Measurements from ENCODE around the gene MGAT4A. TPM values are rescaled to one million over a fixed set of nuclear protein-coding genes. Genes with fewer than 3 reads are reported as not detected.
"Not testable (repeated sequence)": the region's sequence is repeated elsewhere in the genome, so short reads cannot be mapped to it uniquely, and the experiment has no call there.

Gene MGAT4A
- total RNA-seq, 1 experiment from 2014 or later = 3.1 TPM

DNA sequence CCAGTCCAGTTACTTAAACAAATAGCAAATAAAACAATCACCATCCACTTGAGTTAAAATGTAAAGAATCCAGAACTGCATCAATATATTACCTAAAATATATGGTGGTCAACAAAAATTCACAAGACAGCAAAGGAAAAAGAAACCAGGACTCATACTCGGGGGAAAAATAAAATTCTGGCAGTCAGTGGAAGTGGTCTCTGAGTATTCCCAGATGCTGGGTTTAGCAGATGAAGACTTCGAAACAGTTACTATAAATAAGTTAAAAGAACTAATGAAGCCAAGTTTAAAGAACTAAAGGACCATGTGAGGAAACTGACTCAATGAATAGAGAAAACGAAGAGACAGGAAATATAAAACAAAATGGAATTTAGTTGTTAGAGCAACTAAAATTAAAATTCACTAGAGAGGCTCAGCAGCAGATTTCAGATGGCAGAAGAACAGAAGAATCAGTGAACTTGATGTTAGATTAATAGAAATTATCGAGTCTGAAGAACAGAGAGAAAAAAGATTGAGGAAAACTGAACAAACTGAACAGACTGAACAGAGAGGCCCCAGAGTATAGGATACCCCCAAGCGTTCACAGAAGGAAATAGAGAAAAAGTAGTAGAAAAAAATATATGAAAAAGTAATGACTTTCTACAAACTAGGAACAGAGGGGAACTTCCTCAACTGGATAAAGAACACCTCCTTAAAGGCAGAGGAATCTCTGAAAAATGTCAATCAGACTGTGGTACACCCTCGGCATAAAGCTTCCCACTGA, 27.9 kb downstream of the MGAT4A start:
- DNase-seq (ENCODE audit: low spot score) = no peak

GRCh38 chr2:98702127-98702802, 28.7 kb downstream of the MGAT4A start:
- DNase-seq (ENCODE audit: low spot score) = peak; percentile 37

DNA sequence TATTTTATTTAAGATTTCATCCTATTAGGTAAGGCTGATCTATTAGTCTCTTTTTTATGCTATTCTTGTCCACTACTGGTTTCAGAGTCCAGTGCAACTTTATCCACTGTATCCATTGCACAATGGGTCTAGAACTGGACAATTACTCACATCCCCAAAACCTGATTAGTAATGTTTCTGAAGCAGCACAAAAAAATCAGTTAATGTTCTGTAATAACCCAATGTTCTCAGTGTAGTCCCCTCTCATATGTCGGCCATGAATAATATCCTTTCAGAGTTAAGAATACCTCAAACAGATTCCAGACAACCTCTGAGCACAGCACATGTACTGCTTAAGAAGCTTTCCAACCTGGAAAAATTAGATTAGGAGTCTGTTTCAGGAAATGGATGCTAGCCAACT, 29.7 kb downstream of the MGAT4A start:
- DNase-seq (ENCODE audit: low spot score) = no peak

DNA sequence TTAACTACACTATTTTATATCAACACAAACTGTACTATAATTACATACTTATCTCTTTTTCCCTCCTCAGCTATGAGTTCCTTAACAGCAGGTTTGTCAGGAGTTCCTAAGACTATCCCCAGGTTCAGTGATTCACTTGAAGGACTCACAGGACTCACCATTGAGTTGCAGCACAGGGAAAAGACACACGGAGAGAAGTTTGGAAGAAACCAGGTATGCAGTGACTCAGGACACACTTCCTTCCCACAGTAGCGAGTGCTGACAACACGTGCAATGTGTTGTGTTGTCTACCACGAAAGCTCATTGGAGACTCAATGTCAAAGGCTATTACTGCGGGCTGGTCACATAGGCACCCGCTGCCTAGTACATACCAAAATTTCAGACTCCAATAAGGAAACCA, 32.0 kb downstream of the MGAT4A start:
- DNase-seq (ENCODE audit: low spot score) = no peak

DNA sequence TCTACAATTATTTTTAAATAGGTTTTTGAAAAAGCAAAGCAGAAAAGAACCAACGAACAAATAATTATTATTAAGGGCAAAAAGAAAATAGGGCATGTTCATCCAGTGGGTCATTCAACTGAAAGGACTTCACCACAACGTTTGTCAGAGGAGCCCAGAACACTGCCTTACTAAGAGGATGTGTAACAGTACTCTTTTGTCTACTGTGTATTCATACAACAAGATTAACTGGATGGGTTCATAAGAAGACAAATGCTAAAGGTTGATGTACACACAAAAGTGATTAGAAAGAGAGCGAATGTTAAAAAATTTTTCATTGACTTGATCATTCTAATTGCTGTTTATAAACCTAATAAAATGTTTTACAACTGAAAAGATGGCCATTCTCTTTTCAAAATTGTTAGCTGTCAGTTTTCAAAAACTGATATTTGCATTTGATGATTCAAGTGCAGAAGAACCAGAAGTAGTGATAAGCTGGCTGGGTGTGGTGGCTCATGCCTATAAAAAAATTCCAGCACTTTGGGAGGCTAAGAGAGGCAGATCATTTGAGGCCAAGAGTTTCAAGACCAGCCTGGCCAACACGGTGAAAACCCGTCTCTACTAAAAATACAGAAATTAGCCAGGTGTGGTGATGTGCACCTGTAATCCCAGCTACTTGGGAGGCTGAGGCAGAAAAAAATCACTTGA, 33.1 kb downstream of the MGAT4A start:
- DNase-seq (ENCODE audit: low spot score) = no peak

GRCh38 chr2:98696200-98696599, 34.7 kb downstream of the MGAT4A start:
- DNase-seq (ENCODE audit: low spot score) = no peak

DNA sequence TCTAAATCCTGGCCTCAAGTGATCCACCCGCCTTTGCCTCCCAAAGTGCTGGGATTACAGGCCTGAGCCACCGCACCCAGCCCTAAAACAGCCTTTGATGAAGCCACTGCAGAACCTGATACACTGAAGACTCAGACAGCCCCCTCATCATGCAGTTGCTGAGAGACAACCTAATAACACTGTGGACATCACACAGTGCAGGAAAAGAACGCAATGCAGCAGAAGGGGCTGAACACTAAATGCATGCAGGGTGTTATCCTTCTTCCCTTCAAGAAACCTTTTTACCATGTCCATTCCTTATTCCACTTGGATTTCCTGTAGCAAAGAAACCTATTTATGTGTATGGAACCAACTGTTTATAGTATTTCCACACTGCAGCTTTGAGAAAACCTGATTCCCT, 35.7 kb downstream of the MGAT4A start:
- no peak for DNase-seq (ENCODE audit: low spot score)

DNA sequence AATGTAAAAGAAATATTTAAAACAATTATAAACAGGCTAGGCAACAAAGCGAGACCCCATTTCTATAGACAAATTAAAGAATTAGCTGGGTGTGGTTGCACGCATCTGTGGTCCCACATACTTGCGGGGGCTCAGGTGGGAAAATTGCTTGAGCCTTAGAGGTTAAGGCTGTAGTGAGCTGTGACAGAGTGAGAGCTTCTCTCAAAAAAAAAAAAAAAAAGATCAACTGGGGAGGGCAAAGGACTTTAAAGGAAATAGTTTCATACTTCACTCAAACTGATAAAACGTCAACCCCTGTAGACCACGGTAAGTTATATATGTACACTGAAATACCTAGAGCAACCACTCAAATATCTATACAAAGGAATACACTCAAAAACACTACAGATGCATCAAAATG, 37.5 kb downstream of the MGAT4A start:
- DNase-seq (ENCODE audit: low spot score) = no peak

- no peak for DNase-seq (ENCODE audit: low spot score)
Observed at GRCh38 chr2:98692090-98693054, 38.6 kb downstream of the MGAT4A start.

- peak; percentile 7 for DNase-seq (ENCODE audit: low spot score)
Observed at GRCh38 chr2:98691303-98691702, 39.6 kb downstream of the MGAT4A start.

- no peak for DNase-seq (ENCODE audit: low spot score)
Observed at GRCh38 chr2:98685930-98686887, 44.7 kb downstream of the MGAT4A start.

DNA sequence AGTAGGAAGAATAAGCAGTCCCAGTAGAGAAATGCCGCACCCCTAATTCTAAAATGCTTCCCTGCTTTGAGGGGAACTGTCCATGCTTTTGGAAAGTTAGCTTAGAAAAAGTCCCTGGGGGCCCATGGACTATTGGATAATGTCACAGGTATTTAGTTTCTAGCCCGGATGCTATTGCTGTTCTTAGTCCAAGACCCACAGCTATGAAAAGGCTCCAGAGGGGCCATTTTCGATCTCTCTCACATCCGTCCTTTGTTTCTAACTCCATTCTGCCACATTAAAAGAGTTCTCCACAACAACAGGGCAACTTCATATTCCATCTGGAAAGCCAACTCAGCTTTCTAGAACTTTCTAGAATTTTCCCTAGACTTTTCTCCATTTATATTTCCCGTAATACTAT, 47.2 kb downstream of the MGAT4A start:
- no peak for DNase-seq (ENCODE audit: low spot score)

GRCh38 chr2:98676742-98677141, 54.2 kb downstream of the MGAT4A start:
- DNase-seq (ENCODE audit: low spot score) = no peak

DNA sequence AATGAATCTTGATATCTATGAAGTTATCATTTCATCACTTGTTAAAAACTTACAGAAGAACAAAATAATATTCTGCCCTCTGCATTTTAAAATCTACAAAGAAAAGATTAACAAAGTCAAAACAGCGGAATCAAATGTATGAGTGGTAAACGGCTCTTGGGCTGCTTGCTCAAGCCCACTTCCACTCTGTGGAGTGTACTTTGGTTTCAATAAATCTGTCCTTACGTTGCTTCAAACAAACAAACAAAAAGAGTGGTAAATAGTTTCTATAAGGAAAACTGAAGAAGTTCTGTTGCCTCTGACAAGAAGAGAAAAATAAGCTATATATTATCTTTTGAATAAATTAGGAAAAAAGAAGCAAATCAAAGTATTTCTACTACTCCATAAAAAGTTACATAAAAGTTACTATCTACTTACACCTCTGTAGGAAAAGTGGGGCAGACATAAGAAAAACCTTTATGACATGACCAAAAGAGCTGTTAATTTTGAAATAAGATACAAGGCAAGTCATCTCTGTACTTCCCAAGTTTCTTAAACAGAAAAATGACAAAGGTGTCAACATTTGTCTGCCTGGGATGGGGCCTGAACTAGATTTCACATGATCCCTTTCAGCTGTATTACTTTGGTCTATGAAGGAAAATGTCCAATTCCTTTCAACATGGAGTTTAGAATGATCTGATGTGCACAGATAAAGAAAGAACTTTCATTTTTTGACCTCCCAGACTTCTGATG, 56.5 kb downstream of the MGAT4A start:
- DNase-seq (ENCODE audit: low spot score) = no peak

DNA sequence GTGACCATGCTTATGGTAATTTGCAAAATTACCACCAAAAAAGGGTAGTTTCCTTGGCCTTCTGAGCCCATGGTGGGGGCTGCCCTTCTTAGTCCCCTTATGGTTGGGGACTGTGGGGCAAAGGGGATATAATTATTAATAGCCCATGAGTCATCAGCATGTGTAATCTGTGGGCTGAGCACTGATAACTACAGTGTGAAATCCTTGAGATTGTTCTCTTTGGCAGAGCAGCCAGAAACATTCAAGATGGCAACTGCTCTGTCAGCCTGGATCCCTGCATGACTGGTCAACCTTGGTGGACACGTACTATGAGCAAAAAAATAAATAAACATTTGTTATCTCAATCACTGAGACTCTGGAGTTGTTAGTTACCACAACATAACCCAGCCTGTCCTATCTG, 61.3 kb downstream of the MGAT4A start:
- DNase-seq (ENCODE audit: low spot score) = no peak

GRCh38 chr2:98665677-98666076, 65.3 kb downstream of the MGAT4A start:
- DNase-seq (ENCODE audit: low spot score) = no peak

DNA sequence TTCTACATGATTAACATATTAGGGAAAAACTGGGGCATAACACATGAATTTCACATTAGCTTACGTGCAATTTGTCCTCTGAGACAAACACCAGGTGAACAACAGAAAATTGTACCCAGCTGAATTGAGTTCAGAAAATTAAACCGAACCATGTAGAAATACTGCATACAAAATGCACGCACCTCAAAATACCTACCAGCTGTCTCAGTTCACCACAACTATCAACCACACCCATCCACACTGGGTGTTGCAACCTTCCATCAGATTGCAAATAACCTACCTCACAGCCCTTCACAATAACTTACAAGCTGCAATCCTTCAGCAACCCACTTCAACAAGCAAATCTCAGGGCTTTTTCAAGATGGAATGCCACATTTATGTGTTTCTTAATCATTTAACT, 66.6 kb downstream of the MGAT4A start:
- no peak for DNase-seq (ENCODE audit: low spot score)

DNA sequence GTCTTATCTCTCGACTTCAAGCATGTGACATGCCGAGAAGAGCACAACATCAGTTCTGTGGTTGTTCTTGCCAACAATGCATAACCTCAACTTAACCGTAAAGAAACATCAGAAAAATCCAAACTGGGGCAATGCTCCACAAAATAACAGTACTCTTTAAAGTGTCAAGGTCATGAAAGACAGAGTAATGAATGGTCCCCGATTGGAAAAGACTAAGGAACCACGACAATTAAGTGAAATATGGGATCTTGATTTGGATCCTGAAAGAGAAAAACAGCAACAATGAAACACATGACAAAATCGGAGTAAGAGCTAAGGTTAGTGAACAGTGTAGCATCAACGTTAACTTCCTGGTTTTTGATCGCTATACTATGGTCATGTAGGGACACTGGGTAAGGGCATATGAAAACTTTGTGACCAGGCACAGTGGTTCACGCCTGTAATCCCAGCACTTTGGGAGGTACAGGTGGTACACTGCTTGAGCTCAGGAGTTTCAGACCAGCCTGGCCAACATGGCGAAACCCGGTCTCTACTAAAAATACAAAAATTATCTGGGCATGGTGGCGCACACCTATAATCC, 67.3 kb downstream of the MGAT4A start:
- no peak for DNase-seq (ENCODE audit: low spot score)

GRCh38 chr2:98659491-98659840, 71.5 kb downstream of the MGAT4A start:
- DNase-seq (ENCODE audit: low spot score) = not testable (repeated sequence)
